ENCODE results near the gene GGT6.

The GGT6 gene

DNA sequence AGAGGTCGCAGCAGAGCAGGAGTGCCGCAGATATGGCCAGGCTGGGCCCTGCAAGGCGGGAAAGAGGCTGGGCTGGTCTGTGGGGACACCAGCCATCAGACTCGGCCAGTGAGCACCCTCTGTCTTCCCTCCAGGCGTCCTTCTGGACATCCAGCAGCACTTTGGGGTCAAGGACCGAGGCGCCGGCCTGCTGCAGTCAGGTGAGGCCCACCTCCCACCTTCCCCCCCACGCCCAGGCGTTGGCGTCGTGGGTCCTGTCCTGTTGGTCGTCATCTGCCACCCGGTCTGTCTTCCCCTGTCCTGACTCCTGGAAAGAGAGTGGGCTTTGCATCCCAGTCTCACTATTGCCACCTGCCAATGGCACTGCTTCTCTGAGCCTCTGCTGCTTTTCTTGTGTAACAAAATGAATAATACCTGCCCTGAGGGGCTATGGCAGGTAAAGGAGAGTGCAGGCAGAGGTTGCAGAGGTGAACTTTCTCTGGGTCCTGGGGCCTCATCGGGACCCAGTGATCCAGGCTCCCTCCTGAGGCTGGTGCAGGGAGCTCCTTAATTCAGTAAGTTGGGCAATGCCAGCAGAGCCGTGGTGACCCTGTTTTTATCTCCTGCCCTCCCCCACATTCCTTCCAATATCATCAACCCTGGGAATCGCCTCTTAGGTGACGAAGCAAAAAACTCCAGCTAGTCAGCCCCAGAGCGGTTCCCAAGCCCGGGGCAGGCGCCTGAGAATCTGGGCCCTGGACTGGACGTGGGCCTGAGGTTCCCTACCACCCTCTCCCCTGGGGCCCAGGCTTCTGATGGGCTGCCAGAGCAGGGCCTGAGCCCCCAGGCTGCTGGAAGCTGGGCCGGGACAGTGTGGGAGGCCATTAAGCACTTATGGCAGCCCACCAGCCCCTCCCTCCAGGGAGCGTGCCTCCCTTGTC, 47.0 kb downstream of the GGT6 start:
- no peak overlapping the region for H3K4me3 ChIP-seq (ENCODE audit: low read length)
- TF ChIP-seq, protein P1, sequence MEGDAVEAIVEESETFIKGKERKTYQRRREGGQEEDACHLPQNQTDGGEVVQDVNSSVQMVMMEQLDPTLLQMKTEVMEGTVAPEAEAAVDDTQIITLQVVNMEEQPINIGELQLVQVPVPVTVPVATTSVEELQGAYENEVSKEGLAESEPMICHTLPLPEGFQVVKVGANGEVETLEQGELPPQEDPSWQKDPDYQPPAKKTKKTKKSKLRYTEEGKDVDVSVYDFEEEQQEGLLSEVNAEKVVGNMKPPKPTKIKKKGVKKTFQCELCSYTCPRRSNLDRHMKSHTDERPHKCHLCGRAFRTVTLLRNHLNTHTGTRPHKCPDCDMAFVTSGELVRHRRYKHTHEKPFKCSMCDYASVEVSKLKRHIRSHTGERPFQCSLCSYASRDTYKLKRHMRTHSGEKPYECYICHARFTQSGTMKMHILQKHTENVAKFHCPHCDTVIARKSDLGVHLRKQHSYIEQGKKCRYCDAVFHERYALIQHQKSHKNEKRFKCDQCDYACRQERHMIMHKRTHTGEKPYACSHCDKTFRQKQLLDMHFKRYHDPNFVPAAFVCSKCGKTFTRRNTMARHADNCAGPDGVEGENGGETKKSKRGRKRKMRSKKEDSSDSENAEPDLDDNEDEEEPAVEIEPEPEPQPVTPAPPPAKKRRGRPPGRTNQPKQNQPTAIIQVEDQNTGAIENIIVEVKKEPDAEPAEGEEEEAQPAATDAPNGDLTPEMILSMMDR (conservative IDR thresholded peaks at IDR 0.05; ENCODE audit: low read depth, low read length): peak; percentile 12
- DNase-seq (ENCODE audit: low read depth): no peak

- no peak for DNase-seq (ENCODE audit: low read depth)
- TF ChIP-seq, protein P1 (conservative IDR thresholded peaks at IDR 0.05; ENCODE audit: low read depth, low read length): no peak
Observed at GRCh38 chr17:4512156-4513112, 47.9 kb downstream of the GGT6 start.

DNA sequence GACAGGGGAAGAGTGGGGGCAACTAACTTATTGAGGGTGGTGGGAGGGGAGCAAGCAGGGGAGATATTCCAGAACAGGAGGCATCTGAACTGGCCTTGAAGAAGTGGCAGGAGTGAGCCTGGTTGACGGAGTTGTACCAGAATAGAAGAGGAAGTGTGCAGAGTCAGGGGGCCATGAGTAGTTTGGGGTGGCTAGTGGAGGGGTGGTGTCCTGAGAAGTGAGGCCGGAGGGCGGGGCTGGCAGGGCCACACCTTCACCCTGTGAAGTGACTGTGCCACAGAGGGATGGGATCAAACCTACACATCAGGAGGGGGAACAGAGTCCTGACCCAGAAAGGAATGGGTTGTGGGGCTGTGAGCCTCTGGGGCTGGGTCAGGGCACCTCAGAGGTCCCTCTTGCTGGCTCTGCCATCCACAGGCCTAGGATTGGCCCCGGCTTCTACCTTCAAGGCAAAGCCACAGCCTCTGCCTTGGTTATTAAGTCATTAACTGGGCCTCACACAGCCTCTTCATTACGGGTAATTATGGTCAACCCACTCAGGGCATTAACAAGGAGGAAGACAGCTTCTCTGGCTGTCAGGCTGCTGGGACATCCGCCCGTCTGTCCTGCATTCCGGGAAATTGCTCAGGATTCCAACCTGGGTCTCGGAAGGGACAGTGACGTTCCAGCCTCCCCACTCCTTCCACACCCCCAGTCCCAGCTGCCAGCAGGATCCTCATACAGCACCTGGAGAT, 49.0 kb downstream of the GGT6 start:
- TF ChIP-seq, protein P1 (conservative IDR thresholded peaks at IDR 0.05; ENCODE audit: low read depth, low read length): no peak
- no peak overlapping the region for H3K4me3 ChIP-seq (ENCODE audit: low read length)
- DNase-seq (ENCODE audit: low read depth): no peak

More at GRCh38 chr17:4512156-4513112, 47.9 kb downstream of the GGT6 start:
- no peak overlapping the region for H3K4me3 ChIP-seq (ENCODE audit: low read length)

- no peak for DNase-seq (ENCODE audit: low read depth)
- TF ChIP-seq, protein P1 (conservative IDR thresholded peaks at IDR 0.05; ENCODE audit: low read depth, low read length): no peak
- no peak overlapping the region for H3K4me3 ChIP-seq (ENCODE audit: low read length)
Observed at GRCh38 chr17:4510618-4510941, 49.8 kb downstream of the GGT6 start.

- H3K4me3 ChIP-seq (ENCODE audit: low read length): no peak overlapping the region
Observed at GRCh38 chr17:4509923-4510617, 50.3 kb downstream of the GGT6 start.

DNA sequence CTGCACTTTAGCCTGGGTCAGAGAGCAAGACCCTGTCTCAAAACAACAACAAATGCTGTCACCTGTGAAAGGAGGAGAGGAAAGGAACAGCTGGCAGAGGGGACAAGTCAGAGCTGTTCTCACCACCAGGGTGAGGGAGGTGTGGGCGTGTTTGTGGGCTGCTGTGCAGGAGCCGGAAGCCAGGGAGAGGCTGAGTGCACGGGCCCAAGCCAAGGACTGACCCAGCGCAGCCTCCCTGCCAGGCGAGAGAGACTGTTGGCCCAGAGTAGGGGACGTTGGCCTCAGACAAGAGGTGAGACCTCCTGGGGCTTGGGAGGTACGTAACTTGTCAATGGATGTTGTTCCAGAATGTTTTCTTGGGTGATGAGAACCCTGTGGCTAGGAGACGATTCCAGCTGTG, 51.0 kb downstream of the GGT6 start:
- TF ChIP-seq, protein P1 (conservative IDR thresholded peaks at IDR 0.05; ENCODE audit: low read depth, low read length): no peak
- DNase-seq (ENCODE audit: low read depth): no peak

More at GRCh38 chr17:4509923-4510617, 50.3 kb downstream of the GGT6 start:
- no peak for DNase-seq (ENCODE audit: low read depth)
- TF ChIP-seq, protein P1 (conservative IDR thresholded peaks at IDR 0.05; ENCODE audit: low read depth, low read length): no peak

More for the DNA sequence above, 51.0 kb downstream of the GGT6 start:
- no peak overlapping the region for H3K4me3 ChIP-seq (ENCODE audit: low read length)

All from retinal pigment epithelial cell (primary cell).